ENCODE measurements around the gene NDP.

NDP gene

GRCh38 chrX:43963726-43964125 is 9.5 kb downstream of the NDP start:
- no peaks in the 10 kb centered on the region for H3K27me3 ChIP-seq
- TF ChIP-seq CTCF (IDR thresholded peaks at IDR 0.05) = no peak
- intact Hi-C loops (cut with DNase I; ENCODE audit: low total_unique reads) = no loop called here

DNA sequence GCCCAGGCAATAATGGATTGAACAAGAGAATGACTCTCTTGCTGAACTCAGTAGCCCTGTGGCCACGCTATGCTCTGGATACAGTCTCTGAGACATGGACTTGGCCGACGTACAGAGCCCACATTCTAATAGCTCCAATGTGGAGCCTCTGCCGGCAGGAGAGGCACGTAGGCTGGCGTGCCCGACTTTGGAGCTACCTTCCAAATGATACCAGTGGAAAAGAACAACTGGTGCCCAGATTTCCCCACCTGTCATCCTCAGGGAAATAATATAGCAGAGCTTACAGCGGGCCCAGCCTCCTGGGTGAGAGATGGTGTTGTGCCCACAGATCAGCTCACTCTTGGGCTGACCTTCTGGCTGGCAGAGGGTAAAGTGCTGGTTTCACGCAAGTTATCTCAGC is 10.6 kb downstream of the NDP start:
- Histone ChIP-seq H3K9me3 (peaks cover 0 to 3% (median 0%) of the 10 kb centered on the region in 3 donors), H3K4me1 (no peaks in the 10 kb centered on the region), H3K27me3 (no peaks in the 10 kb centered on the region), H3K36me3 (no peaks in the 10 kb centered on the region), H3K4me3 (no peak overlapping the region), H3K27ac (no peak overlapping the region)
- no peak for TF ChIP-seq CTCF (IDR thresholded peaks at IDR 0.05)
- intact Hi-C loops (cut with DNase I; ENCODE audit: low total_unique reads) = no loop called here
- DNase-seq = no peak

More at GRCh38 chrX:43963726-43964125, 9.5 kb downstream of the NDP start:
- Histone ChIP-seq H3K27ac (no peak overlapping the region), H3K4me1 (no peaks in the 10 kb centered on the region), H3K36me3 (no peaks in the 10 kb centered on the region), H3K4me3 (no peak overlapping the region), H3K9me3 (peaks cover 0 to 3% (median 0%) of the 10 kb centered on the region in 3 donors)
- DNase-seq = no peak

DNA sequence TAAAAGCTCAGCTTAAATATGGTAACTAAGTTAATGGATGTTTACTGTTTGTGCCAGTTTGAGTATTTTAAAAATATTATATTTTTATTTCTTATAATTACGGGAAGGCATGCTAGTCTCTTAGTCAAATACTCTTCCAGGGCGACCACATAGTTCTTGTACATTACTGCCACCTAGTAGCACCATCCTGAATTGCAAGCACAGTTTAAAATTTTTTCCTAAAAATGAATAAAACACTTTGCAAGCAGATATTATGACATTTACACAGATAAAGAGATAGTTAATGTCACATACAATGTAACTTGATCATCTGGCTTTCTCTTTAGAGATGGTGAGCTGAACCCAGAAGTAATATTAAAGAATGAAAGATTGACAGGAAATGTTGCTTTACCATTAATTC is 11.5 kb downstream of the NDP start:
- no peak for DNase-seq
- Histone ChIP-seq H3K36me3 (no peaks in the 10 kb centered on the region), H3K4me3 (no peak overlapping the region), H3K27ac (no peak overlapping the region), H3K9me3 (peaks cover 0 to 3% (median 0%) of the 10 kb centered on the region in 3 donors), H3K27me3 (no peaks in the 10 kb centered on the region), H3K4me1 (no peaks in the 10 kb centered on the region)
- no peak for TF ChIP-seq CTCF (IDR thresholded peaks at IDR 0.05)
- intact Hi-C loops (cut with DNase I; ENCODE audit: low total_unique reads) = no loop called here

DNA sequence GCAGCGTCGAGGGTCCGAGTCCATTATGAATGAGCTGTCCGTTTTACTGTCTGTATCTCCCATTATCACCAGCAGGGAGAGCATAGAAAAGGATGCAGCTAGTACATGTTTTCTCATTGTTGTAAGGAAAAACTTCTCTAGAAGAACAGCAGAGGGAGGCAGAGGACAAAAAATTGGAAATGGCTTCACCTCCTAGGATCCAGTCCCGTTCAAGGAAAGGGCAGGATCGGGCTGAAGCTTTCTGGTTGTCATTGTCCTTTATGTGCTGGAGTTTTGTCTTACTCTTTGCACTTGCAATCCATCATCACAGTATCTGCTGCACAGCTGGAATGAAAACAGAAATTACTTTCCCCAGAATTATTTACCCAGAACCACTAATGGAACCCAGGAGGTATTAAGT is 14.7 kb downstream of the NDP start:
- TF ChIP-seq CTCF (IDR thresholded peaks at IDR 0.05) = peak; percentile 64 to 80
- intact Hi-C loops (cut with DNase I; ENCODE audit: low total_unique reads) = loop anchor here (5.0 to 10.0 kb wide), 2 partner anchors 286 to 1229 kb away; no protein-coding TSS in a partner anchor
- H3K27ac ChIP-seq = no peak overlapping the region
- peaks cover 0 to 3% (median 0%) of the 10 kb centered on the region in 3 donors for H3K9me3 ChIP-seq
- no peak for DNase-seq
- no peak overlapping the region for H3K4me3 ChIP-seq
- H3K27me3 ChIP-seq = no peaks in the 10 kb centered on the region
- H3K36me3 ChIP-seq = no peaks in the 10 kb centered on the region
- H3K4me1 ChIP-seq = no peaks in the 10 kb centered on the region

GRCh38 chrX:43956034-43956433 is 17.2 kb downstream of the NDP start:
- no peaks in the 10 kb centered on the region for H3K27me3 ChIP-seq
- H3K9me3 ChIP-seq = no peaks in the 10 kb centered on the region
- H3K36me3 ChIP-seq = no peaks in the 10 kb centered on the region
- TF ChIP-seq CTCF (IDR thresholded peaks at IDR 0.05) = no peak
- no peak overlapping the region for H3K4me3 ChIP-seq
- intact Hi-C loops (cut with DNase I; ENCODE audit: low total_unique reads) = loop anchor here (5.0 to 10.0 kb wide), 2 partner anchors 289 to 1231 kb away; no protein-coding TSS in a partner anchor
- H3K27ac ChIP-seq = no peak overlapping the region
- DNase-seq = no peak
- no peaks in the 10 kb centered on the region for H3K4me1 ChIP-seq

DNA sequence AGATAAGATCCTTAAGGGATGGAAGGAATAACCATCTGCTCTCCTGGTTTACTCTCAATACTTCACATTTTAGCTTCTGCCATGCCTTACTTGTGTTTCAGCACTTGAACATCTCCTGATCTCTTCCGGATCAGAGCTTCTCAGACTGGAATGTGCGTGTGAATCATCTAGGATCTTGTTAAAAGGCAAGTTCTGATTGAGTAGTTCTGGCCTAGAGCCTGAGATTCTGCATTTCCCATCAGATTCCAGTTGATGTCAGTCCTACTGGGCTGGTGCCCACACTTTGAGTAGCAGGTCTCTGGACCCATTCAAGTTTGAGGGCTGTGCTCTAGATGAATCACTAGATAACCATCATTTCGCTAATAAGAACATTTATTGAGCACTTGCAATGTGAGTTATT is 20.0 kb downstream of the NDP start:
- no peak overlapping the region for H3K4me3 ChIP-seq
- no peak overlapping the region for H3K27ac ChIP-seq
- TF ChIP-seq CTCF (IDR thresholded peaks at IDR 0.05) = no peak
- no peaks in the 10 kb centered on the region for H3K27me3 ChIP-seq
- no peaks in the 10 kb centered on the region for H3K36me3 ChIP-seq
- intact Hi-C loops (cut with DNase I; ENCODE audit: low total_unique reads) = loop anchor here (10.0 kb wide), 1 partner anchor 292 kb away; no protein-coding TSS in a partner anchor
- DNase-seq = no peak
- H3K9me3 ChIP-seq = no peaks in the 10 kb centered on the region
- H3K4me1 ChIP-seq = peaks cover 0 to 5% (median 0%) of the 10 kb centered on the region in 4 donors

Data from tibial artery (tissue), 4 donors.